ENCODE results near the gene CACFD1.

The CACFD1 gene

GRCh38 chr9:133483611-133484010 lies 23.8 kb downstream of the CACFD1 start:
- DNase-seq (ENCODE audit: low spot score): no peak

GRCh38 chr9:133484671-133485437 lies 25.1 kb downstream of the CACFD1 start:
- DNase-seq (ENCODE audit: low spot score): no peak

GRCh38 chr9:133485531-133486260 lies 25.9 kb downstream of the CACFD1 start:
- DNase-seq (ENCODE audit: low spot score): no peak

- DNase-seq (ENCODE audit: low spot score): no peak
Measured at GRCh38 chr9:133487331-133487725, 27.6 kb downstream of the CACFD1 start.

- no peak for DNase-seq (ENCODE audit: low spot score)
Measured at GRCh38 chr9:133488686-133489252, 29.0 kb downstream of the CACFD1 start.

- DNase-seq (ENCODE audit: low spot score): peak; percentile 37
Measured at GRCh38 chr9:133489253-133490190, 29.7 kb downstream of the CACFD1 start.

- no peak for DNase-seq (ENCODE audit: low spot score)
Measured at GRCh38 chr9:133490201-133490681, 30.5 kb downstream of the CACFD1 start.

- no peak for DNase-seq (ENCODE audit: low spot score)
Measured at GRCh38 chr9:133490865-133491655, 31.3 kb downstream of the CACFD1 start.

GRCh38 chr9:133491656-133491925 lies 31.8 kb downstream of the CACFD1 start:
- DNase-seq (ENCODE audit: low spot score): no peak

GRCh38 chr9:133492061-133493021 lies 32.6 kb downstream of the CACFD1 start:
- DNase-seq (ENCODE audit: low spot score): no peak

- DNase-seq (ENCODE audit: low spot score): no peak
Measured at GRCh38 chr9:133493428-133493827, 33.6 kb downstream of the CACFD1 start.

GRCh38 chr9:133493845-133494540 lies 34.2 kb downstream of the CACFD1 start:
- DNase-seq (ENCODE audit: low spot score): no peak

- no peak for DNase-seq (ENCODE audit: low spot score)
Measured at GRCh38 chr9:133494636-133495326, 35.0 kb downstream of the CACFD1 start.

GRCh38 chr9:133495327-133496293 lies 35.8 kb downstream of the CACFD1 start:
- DNase-seq (ENCODE audit: low spot score): no peak

GRCh38 chr9:133496861-133497842 lies 37.4 kb downstream of the CACFD1 start:
- no peak for DNase-seq (ENCODE audit: low spot score)

GRCh38 chr9:133499132-133499891 lies 39.5 kb downstream of the CACFD1 start:
- no peak for DNase-seq (ENCODE audit: low spot score)
